Activated T-helper 1 cell treated with Interleukin-2 at 50 U/mL for 16 hours (primary cell): ENCODE measurements around the gene THOC6.
"Not testable (repeated sequence)": the region's sequence is repeated elsewhere in the genome, so short reads cannot be mapped to it uniquely, and the experiment has no call there.

Source experiments
- DNase-seq: peaks from one replicate; pipeline ENCODE4 v3.0.0-alpha.2; 2020; ENCODE audit warnings: low read depth

The THOC6 gene

DNA sequence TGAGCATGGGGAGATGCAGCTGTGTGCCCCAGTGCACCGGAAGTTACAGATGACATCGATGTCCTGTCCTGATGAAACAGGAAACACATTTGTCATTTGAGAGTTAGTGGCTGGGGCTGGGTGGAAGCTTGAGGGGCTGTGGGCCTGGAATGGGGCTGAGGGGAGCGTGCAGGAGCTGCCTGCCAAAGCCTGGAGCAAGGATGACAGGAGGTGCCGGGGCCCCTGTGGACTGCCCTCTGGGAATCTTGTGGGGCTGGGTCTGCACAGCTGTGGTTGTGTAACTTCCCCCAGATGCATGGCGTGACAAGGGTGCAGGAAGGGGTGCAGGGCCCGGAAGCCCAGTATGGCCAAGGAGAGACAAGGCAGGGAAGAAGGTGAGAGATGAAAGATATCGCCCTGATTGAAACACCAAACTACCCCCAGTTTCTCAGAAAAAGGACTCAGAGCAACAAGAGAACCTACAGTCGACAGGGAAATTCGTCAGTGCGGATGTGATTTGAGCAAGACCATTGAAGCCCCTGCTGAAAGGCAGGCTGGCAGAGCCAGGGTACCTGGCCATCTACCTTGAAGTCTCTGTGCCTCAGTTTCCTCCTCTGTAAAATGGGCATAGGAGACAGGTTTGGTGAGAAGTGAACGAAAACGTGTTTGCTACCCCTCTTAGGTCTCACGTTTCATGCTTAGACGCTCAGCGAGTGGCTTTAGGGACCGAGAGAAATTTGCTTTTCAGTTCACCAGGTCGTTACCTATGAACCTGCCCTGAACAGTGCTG is 31.3 kb downstream of the THOC6 start:
- no peak for DNase-seq

- not testable (repeated sequence) for DNase-seq
These were observed 31.9 kb downstream of the THOC6 start for GRCh38 chr16:3055734-3056115.

DNA sequence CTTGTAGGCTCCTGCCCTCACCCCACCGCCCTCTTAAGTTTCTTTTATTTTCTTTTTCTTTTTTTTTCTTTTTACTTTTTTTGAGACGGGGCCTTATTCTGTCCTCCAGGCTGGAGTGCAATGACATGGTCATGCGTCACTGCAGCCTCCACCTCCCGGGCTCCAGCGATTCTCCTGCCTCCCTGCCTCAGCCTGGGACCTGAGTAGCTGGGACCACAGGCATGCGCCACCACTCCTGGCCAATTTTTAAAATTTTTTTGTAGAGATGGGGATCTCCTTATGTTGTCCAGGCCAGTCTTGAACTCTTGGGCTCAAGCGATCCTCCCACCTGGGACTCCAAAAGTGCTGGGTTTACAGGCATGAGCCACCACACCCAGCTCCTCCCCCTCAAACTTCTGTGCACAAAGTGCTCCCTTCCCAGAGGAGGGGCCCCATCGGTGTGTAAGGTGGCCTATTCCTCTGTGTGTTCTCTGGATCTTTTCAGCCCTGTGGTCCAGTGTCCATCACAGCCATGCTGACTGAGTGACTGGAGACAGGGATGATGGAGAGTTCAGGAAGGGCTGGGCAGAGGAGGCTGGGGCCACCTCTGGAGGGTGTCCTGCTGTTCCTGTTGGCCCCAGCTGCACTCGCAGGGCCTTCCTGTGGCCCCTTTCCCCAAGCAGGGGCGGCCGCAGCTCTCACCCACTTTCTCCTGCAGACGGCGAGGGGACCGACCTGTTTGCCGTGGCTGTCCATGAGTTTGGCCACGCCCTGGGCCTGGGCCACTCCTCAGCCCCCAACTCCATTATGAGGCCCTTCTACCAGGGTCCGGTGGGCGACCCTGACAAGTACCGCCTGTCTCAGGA is 32.7 kb downstream of the THOC6 start:
- no peak for DNase-seq

GRCh38 chr16:3057181-3058138 is 33.6 kb downstream of the THOC6 start:
- no peak for DNase-seq

- no peak for DNase-seq
These were observed 34.5 kb downstream of the THOC6 start for GRCh38 chr16:3058139-3059030.

- peak; percentile 87 for DNase-seq
These were observed 35.3 kb downstream of the THOC6 start for GRCh38 chr16:3059041-3059722.

GRCh38 chr16:3059723-3060242 is 35.9 kb downstream of the THOC6 start:
- DNase-seq, result no peak

GRCh38 chr16:3060339-3061127 is 36.7 kb downstream of the THOC6 start:
- no peak for DNase-seq

DNA sequence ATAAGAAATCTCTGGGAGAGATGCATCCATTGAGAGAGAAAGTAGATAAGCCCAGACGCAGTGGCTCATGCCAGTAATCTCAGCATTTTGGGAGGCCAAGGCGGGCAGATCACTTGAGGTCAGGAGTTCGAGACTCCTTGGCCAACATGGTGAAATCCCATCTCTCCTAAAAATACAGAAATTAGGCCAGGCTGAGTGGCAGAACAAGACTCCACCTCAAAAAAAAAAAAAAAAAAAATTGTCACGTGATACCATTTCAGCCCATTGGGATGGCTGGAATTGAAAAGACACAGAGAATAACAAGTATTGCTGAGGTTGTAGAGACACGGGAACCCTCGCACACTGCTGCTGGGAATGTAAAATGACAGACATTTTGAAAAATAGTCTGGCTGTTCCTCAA is 38.7 kb downstream of the THOC6 start:
- no peak for DNase-seq

- no peak for DNase-seq
These were observed 40.0 kb downstream of the THOC6 start for GRCh38 chr16:3063625-3064386.

DNA sequence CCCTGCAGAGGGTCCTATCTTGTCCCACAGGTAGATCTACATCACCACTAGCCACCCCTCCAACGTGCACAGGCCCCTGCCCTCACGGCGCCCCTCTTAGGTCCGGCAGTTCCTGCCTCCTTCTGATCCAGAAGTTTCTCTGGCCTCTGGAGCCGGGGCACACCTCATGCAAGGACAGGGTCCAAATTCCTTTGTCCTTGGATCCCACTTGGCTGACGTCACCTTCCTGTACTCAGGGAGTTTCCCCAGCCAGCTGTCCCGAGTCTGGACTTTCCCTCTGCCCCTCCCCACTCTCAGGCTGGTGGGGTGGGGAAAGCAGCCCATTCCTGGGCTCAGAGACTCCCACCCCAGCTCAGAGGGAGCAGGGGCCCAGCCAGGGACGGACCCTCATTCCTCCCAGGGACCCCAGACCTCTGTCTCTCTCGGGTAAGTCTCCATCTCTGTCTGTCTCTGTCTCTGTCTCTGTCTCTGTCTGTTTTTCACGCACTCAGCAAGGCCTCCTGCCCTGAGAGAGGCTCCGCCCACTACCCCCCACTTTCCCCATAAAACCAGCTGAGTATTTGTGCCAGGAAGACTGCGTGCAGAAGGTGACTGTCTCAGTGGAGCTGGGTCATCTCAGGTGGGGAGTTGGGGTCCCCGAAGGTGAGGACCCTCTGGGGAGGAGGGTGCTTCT is 41.4 kb downstream of the THOC6 start, which contains the start of gene IL32:
Gene IL32, plus strand, starts transcription at position 572 of the 673 bp plus-strand sequence. CDS start 172 bp downstream, outside the sequence.
- DNase-seq, result peak; percentile 59

DNA sequence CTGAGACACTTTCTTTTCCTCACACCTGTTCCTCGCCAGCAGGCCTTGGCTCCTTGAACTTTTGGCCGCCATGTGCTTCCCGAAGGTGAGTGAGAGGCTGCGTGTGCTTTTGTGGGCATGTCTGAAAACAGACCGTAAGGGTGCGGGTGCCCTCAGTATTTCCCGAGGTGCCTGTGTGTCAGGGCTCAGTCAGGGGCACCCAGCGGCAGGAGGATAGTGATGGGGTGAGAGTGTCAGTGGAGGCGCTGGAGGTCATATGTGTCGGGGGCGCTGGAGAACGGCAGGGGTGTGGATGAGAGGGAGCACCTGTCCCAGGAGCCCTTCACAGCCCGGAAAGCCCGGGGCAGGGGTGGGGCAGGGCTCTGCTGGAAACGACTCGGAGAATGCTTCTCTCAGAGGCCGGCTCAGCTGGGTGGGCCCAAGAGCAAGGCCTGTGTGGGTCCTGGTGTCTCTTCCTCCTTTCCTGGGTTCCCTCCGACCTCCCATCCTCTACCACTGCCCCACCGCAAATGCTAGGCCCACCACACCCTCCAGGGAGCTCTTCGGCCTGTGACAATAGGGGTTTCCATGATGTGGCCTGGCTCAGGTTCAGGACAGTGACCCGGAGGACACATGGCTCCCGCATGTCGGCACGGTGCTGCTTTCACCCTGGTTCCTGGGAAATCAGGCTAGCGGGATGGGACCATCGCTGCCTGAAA is 42.1 kb downstream of the THOC6 start:
- no peak for DNase-seq

DNA sequence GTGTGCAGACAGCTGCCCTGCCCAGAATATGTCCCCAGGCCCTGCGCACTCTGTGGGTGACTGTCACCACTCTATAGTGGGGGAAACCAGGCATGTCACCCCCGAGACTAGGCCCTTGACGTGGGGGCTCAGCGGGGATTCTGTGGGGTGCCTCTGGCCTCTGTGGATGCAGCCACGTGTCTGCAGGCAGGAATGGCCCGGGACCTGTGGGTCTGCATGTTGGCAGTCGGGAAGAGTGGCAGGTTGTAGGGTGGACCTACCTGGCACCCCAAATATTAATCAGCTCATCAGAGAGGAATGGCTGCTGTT is 42.6 kb downstream of the THOC6 start:
- DNase-seq, result no peak

DNA sequence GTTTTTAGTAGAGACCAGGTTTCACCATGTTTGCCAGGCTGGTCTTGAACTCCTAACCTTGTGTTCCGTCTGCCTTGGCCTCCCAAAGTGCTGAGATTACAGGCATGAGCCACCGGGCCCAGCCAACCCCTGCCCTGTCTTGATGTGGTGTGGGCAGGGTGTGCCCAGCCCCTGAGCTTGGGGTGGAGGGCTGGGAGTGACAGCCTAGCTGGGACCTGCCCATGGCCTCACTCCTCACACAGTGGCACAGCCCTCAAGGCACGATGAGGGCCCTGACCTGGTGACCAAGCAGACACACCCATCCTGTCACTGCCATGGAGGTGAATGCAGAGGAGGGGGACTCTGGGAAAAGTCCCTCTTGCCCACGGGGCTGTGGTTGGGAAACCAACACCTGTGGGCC is 44.7 kb downstream of the THOC6 start:
- DNase-seq, result no peak

GRCh38 chr16:3069146-3069545 is 45.3 kb downstream of the THOC6 start:
- not testable (repeated sequence) for DNase-seq

DNA sequence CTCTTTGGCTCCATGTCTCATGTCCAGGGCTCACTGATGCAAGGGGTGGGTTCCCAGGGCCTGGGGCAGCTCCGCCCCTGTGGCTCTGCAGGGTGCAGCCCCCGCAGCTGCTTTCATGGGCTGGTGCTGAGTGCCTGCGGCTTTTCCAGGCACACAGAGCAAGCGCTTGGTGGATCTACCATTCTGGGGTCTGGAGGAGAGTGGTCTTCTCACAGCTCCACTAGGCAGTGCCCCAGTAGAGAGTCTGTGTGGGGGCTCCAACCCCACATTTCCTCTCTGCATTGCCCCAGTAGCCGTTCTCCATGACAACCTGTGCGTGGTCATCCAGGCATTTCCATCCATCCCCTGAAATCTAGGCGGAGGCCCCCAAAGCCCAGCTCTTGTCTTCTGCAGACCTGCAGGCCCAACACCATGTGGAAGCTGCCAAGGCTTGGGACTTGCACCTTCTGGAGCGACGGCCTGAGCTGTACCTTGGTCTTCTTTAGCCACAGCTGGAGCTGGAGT is 46.8 kb downstream of the THOC6 start:
- DNase-seq, result no peak

- DNase-seq, result no peak
These were observed 47.8 kb downstream of the THOC6 start for GRCh38 chr16:3071655-3072054.
